NCI-H524 (cell line): ENCODE data around the gene IRF9.
A peak's percentile ranks its signal among the peaks of the same experiment; 100 is the strongest.
"Not testable (repeated sequence)": the region's sequence is repeated elsewhere in the genome, so short reads cannot be mapped to it uniquely, and the experiment has no call there.

ENCODE experiments used
- DNase-seq, 2 experiments: peaks; one replicate each; lab custom pipeline; 2025; lab: John Stamatoyannopoulos, UW

Gene IRF9

GRCh38 chr14:24194873-24195185 is 33.8 kb downstream of the IRF9 start:
- no peak for DNase-seq

GRCh38 chr14:24195186-24196070 is 34.4 kb downstream of the IRF9 start, which contains the start of gene TM9SF1:
TSS of gene TM9SF1 (minus strand) at chr14:24195441. CDS start at chr14:24195019, 422 bp downstream.
- peak; percentile 78 to 90 for DNase-seq

- peak in 1 of 2 experiments; percentile 50 for DNase-seq
Measured at GRCh38 chr14:24196071-24197055, 35.3 kb downstream of the IRF9 start.

DNA sequence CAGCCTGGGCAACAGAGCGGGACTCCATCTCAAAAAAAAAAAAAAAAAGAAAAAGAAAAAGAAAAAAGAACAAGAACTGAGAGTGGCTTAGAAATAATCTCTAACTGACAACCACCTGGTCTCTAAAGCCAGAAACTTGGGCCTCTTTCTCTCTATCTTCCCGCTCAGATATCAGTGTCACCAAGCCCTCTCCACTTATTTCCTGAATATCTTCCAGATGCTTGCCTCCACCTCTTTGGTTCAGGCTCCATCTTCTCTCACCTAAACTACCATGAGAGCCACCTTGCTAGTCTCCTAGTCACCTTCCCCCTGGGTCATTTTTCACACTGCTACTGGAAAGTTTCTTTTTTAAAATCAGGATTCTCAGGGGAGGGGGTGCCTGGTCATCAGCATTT is 36.0 kb downstream of the IRF9 start:
- no peak for DNase-seq

- no peak for DNase-seq
Measured at GRCh38 chr14:24198814-24199524, 37.9 kb downstream of the IRF9 start.

DNA sequence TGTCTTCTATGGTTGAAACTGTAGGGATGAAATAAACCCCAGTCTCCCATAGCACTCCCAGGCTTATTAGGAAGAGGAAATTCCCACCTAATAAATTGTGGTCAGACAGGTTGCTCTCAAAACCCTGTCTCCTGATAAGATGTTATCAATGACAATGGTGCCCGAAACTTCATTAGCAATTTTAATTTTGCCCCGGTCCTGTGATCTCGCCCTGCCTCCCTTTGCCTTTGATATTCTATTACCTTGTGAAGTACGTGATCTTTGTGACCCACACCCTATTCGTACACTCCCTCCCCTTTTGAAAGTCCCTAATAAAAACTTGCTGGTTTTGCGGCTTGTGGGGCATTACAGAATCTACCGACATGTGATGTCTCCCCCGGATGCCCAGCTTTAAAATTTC is 41.5 kb downstream of the IRF9 start:
- DNase-seq: not testable (repeated sequence)

- not testable (repeated sequence) for DNase-seq
Measured at GRCh38 chr14:24203249-24203886, 42.3 kb downstream of the IRF9 start.

GRCh38 chr14:24204163-24205146 is 43.4 kb downstream of the IRF9 start:
- DNase-seq: peak; percentile 63 to 79

GRCh38 chr14:24206260-24207103 is 45.4 kb downstream of the IRF9 start:
- DNase-seq: no peak

- no peak for DNase-seq
Measured at GRCh38 chr14:24207104-24207551, 46.1 kb downstream of the IRF9 start.

DNA sequence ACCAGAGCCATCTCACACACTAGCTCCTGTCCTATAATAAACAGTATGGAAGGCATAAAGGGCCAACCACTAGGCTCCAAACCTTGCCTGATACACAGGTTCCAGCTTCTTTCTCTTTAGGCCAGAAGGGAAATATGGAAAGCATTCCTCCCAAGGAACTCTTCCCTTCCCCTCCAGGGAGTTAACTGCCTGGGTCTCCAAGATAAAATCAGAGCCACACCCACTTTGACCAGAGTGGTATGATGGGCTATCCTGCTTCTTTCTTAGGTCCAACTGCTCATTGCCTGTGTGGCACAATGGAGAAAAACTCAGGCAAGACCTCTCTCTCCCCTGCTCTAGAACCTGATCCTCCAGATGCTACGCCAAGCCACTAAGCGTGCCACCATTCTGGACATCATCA is 46.6 kb downstream of the IRF9 start:
- DNase-seq: no peak

DNA sequence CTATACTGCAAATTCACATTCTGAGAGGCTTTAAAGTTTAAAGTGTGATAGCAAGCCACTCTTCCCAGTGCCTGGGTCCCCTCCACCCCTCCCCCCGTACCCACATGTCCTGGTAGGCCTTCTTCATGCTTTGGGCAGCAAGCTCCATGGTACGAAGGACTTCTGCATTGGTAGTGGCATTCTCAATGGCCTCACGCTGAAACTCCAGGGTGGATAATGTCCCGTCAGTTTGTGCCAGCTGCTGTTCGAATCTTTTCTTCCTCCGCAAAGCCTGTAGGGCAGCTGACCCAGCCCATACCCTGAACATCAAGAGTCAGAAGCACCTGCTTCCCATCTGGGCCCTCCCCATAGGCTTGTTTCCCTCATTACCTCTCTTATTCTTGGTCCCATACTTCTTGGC is 50.2 kb downstream of the IRF9 start:
- no peak for DNase-seq

DNA sequence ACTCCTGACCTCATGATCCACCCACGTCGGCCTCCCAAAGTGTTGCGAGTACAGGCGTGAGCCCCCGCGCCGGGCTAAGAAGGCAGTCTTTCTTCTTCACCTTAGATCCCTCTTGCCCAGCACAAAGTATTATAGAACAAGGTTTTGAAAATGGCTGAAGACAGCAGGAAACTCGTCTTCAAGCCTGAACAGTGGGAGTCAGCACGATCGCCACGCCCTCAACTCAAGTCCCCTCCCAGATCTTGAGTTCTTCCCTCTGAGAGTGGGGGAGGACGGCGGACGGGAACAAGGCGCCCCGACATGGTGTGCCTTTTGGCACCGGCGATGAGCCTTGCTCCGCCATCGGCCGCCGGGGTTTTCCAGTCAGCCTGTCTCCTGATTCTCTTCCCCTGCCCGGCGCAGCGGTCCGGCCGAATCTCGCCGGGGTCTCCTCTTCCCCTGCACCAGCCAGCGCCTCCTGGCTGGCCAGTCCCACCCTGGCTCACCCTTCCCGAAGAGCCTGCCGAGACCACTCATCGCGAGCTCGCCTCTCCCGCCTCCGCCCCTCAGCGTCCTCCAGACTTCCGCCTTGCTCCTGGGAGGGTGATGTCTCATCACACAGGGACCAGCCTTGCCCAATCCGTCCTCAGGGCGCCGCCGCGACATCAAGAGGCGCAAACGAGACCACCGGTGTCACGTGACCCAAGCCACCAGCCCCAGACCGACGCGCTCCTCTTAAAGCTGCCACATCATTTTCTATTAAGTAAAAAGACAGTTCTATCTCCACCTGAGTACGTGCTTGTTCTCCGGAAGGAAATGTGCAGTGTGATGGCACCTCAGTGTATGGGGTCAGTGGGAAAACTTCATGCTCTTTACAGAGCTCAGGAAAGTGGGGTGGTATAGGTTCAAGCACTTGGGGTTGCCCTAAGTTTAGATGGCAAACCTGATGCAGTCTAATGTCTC is 52.1 kb downstream of the IRF9 start, which contains the start of gene CHMP4A:
CHMP4A (minus strand) TSS at position 565 of the 942 bp plus-strand sequence; CDS start at position 516, 49 bp downstream.
- peak; percentile 98 to 99 for DNase-seq

GRCh38 chr14:24213866-24214662 is 53.0 kb downstream of the IRF9 start:
- no peak for DNase-seq

GRCh38 chr14:24215495-24216344 is 54.7 kb downstream of the IRF9 start, which contains the start of gene MDP1:
TSS of gene MDP1 (minus strand) at chr14:24216066. CDS start at chr14:24215955, 111 bp downstream.
- DNase-seq: peak; percentile 76 to 95
